Loucy (cell line): Measurements from ENCODE around the gene JAG1.

Experiments used
- H2AFZ ChIP-seq: fragments of 200-600 bp; sonication (generic); 2 replicates; pipeline ENCODE4 v1.6.0; 2016; ENCODE audit warnings: antibody characterized with exemption, mild to moderate bottlenecking, low read length, moderate library complexity
- H3F3A ChIP-seq: fragments of 200-600 bp; 2 replicates; pipeline ENCODE4 v1.6.0; 2016; ENCODE audit warnings: antibody characterized with exemption, low read depth, mild to moderate bottlenecking
- H3K27me3 ChIP-seq: fragments of 200-600 bp; sonication (generic); 2 replicates; pipeline ENCODE4 v1.6.1; 2014; ENCODE audit warnings: low read length, mild to moderate bottlenecking; ENCODE audit not compliant: insufficient read depth, poor library complexity, severe bottlenecking
- H3K36me3 ChIP-seq: fragments of 200-600 bp; sonication (generic); 2 replicates; pipeline ENCODE4 v1.6.1; 2016; ENCODE audit warnings: low read length; ENCODE audit not compliant: insufficient read depth
- H3K4me1 ChIP-seq: fragments of 200-600 bp; sonication (generic); 2 replicates; pipeline ENCODE4 v1.5.1; 2014; ENCODE audit warnings: low read length, mild to moderate bottlenecking; ENCODE audit not compliant: insufficient read depth, poor library complexity, severe bottlenecking
- H3K4me2 ChIP-seq: fragments of 200-600 bp; sonication (generic); 2 replicates; pipeline ENCODE4 v1.6.0; 2014; ENCODE audit warnings: antibody characterized with exemption, low read length, low read depth, mild to moderate bottlenecking; ENCODE audit not compliant: poor library complexity, severe bottlenecking
- H3K4me3 ChIP-seq: fragments of 200-600 bp; sonication (generic); 2 replicates; pipeline ENCODE4 v1.5.1; 2014; ENCODE audit warnings: low read length, mild to moderate bottlenecking, mixed read lengths; ENCODE audit not compliant: poor library complexity, severe bottlenecking
- H3K79me2 ChIP-seq: fragments of 200-600 bp; sonication (generic); 2 replicates; pipeline ENCODE4 v1.6.1; 2014; ENCODE audit warnings: low read length; ENCODE audit not compliant: insufficient read depth
- H3K9ac ChIP-seq: fragments of 200-600 bp; sonication (generic); 2 replicates; pipeline ENCODE4 v1.6.0; 2014; ENCODE audit warnings: mild to moderate bottlenecking, low read depth, low read length, moderate library complexity; ENCODE audit not compliant: poor library complexity, severe bottlenecking
- H3K9me2 ChIP-seq: fragments of 200-600 bp; sonication (generic); replicated peaks from 2 replicates; pipeline ENCODE4 v1.6.1; 2016; ENCODE audit warnings: low read depth, low read length, mixed read lengths
- H3K9me3 ChIP-seq: fragments of 200-600 bp; sonication (generic); 2 replicates; pipeline ENCODE4 v1.6.1; 2014; ENCODE audit warnings: mild to moderate bottlenecking, antibody characterized with exemption, low read length, low read depth; ENCODE audit not compliant: insufficient read depth
- H4K20me1 ChIP-seq: fragments of 200-600 bp; sonication (generic); 2 replicates; pipeline ENCODE4 v1.6.0; 2014; ENCODE audit warnings: antibody characterized with exemption, low read length, mild to moderate bottlenecking; ENCODE audit not compliant: insufficient read depth, poor library complexity, severe bottlenecking
- EZH2phosphoT487 ChIP-seq: fragments of 200-600 bp; IDR thresholded peaks from 2 replicates; pipeline ENCODE4 v1.6.1; 2018; ENCODE audit warnings: antibody characterized with exemption, mild to moderate bottlenecking, moderate library complexity, borderline replicate concordance
- TF ChIP-seq, protein P1 (sequence below): fragments of 200-600 bp; sonication (generic); conservative IDR thresholded peaks from 2 replicates; pipeline ENCODE4 v1.5.1; 2014; ENCODE audit warnings: mild to moderate bottlenecking, antibody characterized with exemption, low read length

The JAG1 gene

DNA sequence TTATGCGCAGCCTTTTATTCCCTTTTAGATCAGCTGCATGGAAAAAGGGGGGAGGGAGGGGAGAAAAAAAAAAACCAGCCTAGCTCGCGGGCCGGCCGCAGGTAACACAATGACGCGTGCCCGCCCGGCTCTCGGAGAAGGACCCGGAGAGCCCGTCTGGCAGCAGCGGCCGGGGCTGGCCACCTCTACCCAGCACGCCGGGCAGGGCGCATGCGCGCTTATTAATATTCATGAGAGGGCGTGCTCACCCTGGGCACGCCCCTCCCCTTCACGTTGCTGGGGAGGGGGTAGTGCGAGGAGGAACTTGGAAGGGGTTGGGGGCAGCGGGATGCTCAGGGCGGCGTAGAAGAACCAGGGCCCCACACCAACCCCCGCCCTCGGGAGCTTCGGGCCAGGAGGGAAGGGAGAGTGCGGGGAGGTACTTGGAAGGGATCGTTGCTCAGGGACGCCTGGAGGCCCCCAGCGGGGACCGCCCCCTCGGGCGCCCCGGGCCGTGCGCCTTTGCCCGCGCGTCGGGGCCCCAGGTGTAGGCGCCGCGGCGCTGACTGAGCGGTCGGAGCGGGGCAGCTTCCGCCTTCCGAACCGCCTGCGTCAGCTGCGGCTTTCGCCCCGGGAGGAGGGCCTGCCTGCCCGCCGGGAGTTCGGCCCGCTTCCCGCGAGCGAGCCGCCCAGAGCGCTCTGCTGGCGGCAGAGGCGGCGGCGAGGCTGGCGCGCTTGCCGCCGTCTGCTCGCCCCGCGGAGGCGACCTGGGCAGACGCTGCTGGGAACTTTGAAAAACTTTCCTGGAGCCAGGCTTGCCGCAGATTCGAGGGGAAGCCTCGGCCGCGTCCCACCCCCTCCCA, at the start of gene JAG1:
Gene JAG1, minus strand, starts transcription at position 158 of the 842 bp plus-strand sequence. CDS start 469 bp downstream, outside the sequence.
- H3K27me3 ChIP-seq, result no peaks in the 10 kb centered on the region
- H4K20me1 ChIP-seq, result no peaks in the 10 kb centered on the region
- H3F3A ChIP-seq, result no peaks in the 10 kb centered on the region
- no peaks in the 10 kb centered on the region for H3K9me2 ChIP-seq
- TF ChIP-seq EZH2phosphoT487, result no peak
- TF ChIP-seq, protein P1, sequence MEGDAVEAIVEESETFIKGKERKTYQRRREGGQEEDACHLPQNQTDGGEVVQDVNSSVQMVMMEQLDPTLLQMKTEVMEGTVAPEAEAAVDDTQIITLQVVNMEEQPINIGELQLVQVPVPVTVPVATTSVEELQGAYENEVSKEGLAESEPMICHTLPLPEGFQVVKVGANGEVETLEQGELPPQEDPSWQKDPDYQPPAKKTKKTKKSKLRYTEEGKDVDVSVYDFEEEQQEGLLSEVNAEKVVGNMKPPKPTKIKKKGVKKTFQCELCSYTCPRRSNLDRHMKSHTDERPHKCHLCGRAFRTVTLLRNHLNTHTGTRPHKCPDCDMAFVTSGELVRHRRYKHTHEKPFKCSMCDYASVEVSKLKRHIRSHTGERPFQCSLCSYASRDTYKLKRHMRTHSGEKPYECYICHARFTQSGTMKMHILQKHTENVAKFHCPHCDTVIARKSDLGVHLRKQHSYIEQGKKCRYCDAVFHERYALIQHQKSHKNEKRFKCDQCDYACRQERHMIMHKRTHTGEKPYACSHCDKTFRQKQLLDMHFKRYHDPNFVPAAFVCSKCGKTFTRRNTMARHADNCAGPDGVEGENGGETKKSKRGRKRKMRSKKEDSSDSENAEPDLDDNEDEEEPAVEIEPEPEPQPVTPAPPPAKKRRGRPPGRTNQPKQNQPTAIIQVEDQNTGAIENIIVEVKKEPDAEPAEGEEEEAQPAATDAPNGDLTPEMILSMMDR, result no peak
- H3K9me3 ChIP-seq, result no peaks in the 10 kb centered on the region
- no peaks in the 10 kb centered on the region for H3K4me1 ChIP-seq
- H3K9ac ChIP-seq, result no peak within 1 kb of the TSS
- no peaks in the 10 kb centered on the region for H3K79me2 ChIP-seq
- H3K4me3 ChIP-seq, result no peak within 1 kb of the TSS
- H3K4me2 ChIP-seq, result no peak within 1 kb of the TSS
- H3K36me3 ChIP-seq, result no peaks in the 10 kb centered on the region
- H2AFZ ChIP-seq, result no peak within 1 kb of the TSS

DNA sequence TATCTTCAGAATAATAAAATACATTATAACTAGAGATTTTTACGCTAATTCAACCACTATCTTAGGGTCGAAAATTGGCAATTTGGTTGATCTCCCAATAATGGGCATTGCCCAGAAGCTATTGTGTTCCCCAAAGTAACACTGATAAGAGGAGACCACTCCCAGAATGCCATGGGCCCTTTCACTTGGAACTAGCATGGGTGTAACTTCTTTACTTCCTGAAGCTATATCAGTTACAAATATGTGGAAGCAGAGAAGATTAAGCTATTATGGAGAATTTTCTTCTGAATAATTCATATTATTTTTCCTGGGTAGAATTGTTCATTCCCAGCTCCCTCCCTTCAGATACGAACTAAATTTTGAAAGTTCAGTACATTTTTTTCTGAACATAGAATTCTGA, 48.2 kb upstream of the JAG1 start:
- Histone ChIP-seq H3K79me2 (no peaks in the 10 kb centered on the region), H3K4me2 (no peak overlapping the region), H3K27me3 (no peaks in the 10 kb centered on the region), H2AFZ (no peak overlapping the region), H3K9ac (no peak overlapping the region), H3F3A (no peaks in the 10 kb centered on the region), H3K36me3 (no peaks in the 10 kb centered on the region), H3K9me3 (no peaks in the 10 kb centered on the region), H4K20me1 (no peaks in the 10 kb centered on the region), H3K4me3 (no peak overlapping the region), H3K9me2 (no peaks in the 10 kb centered on the region), H3K4me1 (no peaks in the 10 kb centered on the region)
- no peak for TF ChIP-seq EZH2phosphoT487
- TF ChIP-seq, protein P1, result no peak

DNA sequence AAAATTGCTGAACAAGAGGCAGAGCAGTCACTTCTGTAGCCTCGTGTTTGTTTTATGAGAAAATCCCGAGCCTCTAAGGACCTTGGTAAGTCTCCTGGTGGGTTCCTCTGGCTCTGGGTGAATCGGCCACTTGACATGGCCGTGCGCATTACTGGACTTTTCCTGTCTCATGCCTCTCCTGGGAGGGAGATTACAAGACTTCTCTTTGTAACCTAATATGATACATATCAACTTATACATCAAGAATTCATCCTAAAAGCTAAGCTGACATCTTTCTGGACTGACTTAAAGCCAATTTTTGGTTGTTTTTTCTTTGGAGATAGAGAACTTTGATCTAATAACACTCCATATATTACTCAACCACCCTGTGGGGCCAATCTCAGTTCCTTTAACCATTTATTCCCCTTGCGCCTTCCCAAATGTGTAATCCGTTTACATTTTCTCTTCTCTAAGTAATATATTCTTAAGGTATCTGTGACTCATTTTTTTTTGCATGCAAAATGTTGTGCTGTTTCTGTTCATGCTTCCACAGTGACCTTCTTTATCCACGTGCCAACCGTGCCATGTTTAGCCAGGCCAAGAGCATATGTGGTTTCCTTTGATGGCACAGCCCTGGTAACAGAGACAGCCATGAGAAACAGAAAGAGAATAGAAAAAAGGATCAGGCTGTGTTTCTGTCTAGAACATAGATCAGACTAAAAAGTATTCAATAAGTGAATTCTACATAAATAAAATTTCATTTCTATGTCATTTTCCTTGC, 47.5 kb upstream of the JAG1 start:
- Histone ChIP-seq H3K9ac (no peak overlapping the region), H2AFZ (no peak overlapping the region), H3K9me2 (no peaks in the 10 kb centered on the region), H3K79me2 (no peaks in the 10 kb centered on the region), H3K27me3 (no peaks in the 10 kb centered on the region), H3K4me2 (no peak overlapping the region), H3F3A (no peaks in the 10 kb centered on the region), H3K36me3 (no peaks in the 10 kb centered on the region), H4K20me1 (no peaks in the 10 kb centered on the region), H3K9me3 (no peaks in the 10 kb centered on the region), H3K4me1 (no peaks in the 10 kb centered on the region), H3K4me3 (no peak overlapping the region)
- no peak for TF ChIP-seq EZH2phosphoT487
